Measurements from ENCODE around the gene CEP170B. TPM values are rescaled to one million over a fixed set of nuclear protein-coding genes. Genes with fewer than 3 reads are reported as not detected.
A peak's percentile ranks its signal among the peaks of the same experiment; 100 is the strongest.
"Not testable (repeated sequence)": the region's sequence is repeated elsewhere in the genome, so short reads cannot be mapped to it uniquely, and the experiment has no call there.

CEP170B gene
- total RNA-seq, 1 donor from 2014 or later = 15.3 TPM

GRCh38 chr14:104885031-104885972 is 20.2 kb downstream of the CEP170B start:
- no peak for DNase-seq (ENCODE audit: low spot score)

GRCh38 chr14:104885973-104886689 is 21.1 kb downstream of the CEP170B start:
- ATAC-seq (no peak), DNase-seq (ENCODE audit: low spot score) (no peak)
- intact Hi-C loops (cut with DNase I) = no loop called here

More at GRCh38 chr14:104885031-104885972, 20.2 kb downstream of the CEP170B start:
- intact Hi-C loops (cut with DNase I) = no loop called here
- ATAC-seq = no peak

- ATAC-seq = no peak
- intact Hi-C loops (cut with DNase I) = no loop called here
- peak; percentile 56 for DNase-seq (ENCODE audit: low spot score)
Measured at GRCh38 chr14:104886690-104887622, 21.9 kb downstream of the CEP170B start.

- ATAC-seq = no peak
- DNase-seq (ENCODE audit: low spot score) = peak; percentile 57
- intact Hi-C loops (cut with DNase I) = no loop called here
Measured at GRCh38 chr14:104887623-104888488, 22.8 kb downstream of the CEP170B start.

GRCh38 chr14:104888489-104889374 is 23.7 kb downstream of the CEP170B start:
- DNase-seq (ENCODE audit: low spot score) (peak; percentile 57), ATAC-seq (no peak)
- intact Hi-C loops (cut with DNase I) = no loop called here

GRCh38 chr14:104889375-104889757 is 24.3 kb downstream of the CEP170B start:
- ATAC-seq (no peak), DNase-seq (ENCODE audit: low spot score) (no peak)
- intact Hi-C loops (cut with DNase I) = no loop called here

DNA sequence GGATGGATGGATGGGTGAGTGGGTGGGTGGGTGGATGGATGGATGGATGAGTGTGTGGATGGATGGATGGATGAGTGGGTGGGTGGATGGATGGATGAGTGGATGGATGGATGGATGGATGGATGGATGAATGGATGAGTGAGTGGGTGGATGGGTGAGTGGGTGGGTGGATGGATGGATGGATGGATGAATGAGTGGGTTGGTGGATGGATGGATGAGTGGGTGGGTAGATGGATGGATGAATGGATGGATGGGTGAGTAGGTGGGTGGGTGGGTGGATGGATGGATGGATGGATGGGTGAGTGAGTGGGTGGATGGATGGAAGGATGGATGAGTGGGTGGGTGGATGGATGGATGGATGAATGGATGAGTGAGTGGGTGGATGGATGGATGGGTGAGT is 25.2 kb downstream of the CEP170B start:
- not testable (repeated sequence) for ATAC-seq; DNase-seq (ENCODE audit: low spot score)
- intact Hi-C loops (cut with DNase I) = loop anchor here (10.0 kb wide), 1 partner anchor 155 kb away; no protein-coding TSS in a partner anchor

DNA sequence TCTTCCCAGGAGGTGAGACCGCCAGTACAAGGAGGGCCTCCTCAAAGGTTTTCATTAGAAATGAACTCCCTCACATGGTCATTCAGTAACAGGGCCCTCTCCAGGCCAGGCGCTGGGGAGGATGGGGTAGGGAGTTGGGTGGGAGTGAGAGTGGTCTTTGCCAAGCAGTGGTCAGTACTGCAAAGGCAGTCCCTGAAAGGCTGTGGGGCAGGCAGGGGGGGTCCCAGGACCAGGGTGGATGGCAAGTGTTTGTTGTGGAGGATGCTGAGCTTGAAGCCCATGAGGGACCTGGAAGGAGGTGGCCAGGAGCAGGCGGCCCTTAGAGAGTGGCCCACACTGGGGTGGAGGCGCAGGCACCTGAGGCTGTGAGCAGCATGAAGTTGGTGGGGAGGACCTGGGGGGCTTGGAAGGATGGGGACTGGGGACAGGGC is 26.1 kb downstream of the CEP170B start:
- intact Hi-C loops (cut with DNase I) = loop anchor here (10.0 kb wide), 1 partner anchor 154 kb away; no protein-coding TSS in a partner anchor
- no peak for ATAC-seq
- no peak for DNase-seq (ENCODE audit: low spot score)

DNA sequence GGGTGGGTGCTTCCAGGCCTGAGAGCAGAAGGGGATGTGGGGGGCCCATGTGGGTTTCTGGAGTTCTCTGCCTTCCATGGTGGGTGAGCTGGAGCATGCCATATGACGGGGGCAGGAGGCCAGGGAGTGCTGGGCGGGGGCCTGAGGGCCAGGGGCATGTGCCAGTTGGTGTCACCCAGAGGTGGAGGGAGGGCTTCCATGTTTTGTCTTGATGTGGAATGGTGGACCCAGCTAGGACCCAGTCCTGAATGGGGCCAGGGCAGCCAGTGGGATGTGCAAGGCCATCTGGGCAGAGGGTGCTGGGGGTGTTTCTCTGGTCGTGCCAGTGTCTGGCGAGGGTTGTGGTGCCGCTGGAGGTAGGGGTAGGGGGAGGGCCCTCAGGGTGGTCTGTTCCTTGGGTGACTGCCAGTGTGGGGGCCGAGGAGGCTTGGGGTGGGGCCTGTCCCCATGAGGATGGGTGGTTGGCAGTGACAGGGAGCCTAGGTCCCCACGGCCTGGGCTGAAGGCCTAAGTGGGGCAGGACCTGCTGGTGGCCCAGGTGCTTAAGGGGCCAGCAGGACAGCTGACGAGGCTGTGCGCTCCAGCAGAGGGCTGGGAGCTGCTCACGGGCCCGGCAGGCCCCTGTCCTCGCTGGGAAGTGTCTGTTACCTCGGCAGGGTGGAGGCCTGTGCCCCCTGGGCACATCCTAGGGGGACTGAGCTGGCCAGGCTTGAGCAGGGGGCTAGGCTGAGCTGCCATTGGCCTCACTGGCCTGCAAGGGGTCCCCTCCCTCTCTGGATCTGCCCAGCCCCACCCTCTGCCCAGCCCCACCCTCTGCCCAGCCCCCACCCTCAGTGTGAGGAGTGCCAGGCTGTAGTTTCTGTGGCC is 26.8 kb downstream of the CEP170B start:
- intact Hi-C loops (cut with DNase I) = loop anchor here (10.0 kb wide), 1 partner anchor 153 kb away; no protein-coding TSS in a partner anchor
- no peak for ATAC-seq
- DNase-seq (ENCODE audit: low spot score) = no peak

GRCh38 chr14:104892531-104893434 is 27.7 kb downstream of the CEP170B start:
- intact Hi-C loops (cut with DNase I) = loop anchor here (10.0 kb wide), 1 partner anchor 152 kb away; no protein-coding TSS in a partner anchor
- DNase-seq (ENCODE audit: low spot score) = no peak

GRCh38 chr14:104893435-104894207 is 28.6 kb downstream of the CEP170B start:
- ATAC-seq (no peak), DNase-seq (ENCODE audit: low spot score) (peak; percentile 59)
- intact Hi-C loops (cut with DNase I) = loop anchor here (10.0 kb wide), 1 partner anchor 151 kb away; no protein-coding TSS in a partner anchor

More at GRCh38 chr14:104892531-104893434, 27.7 kb downstream of the CEP170B start:
- no peak for ATAC-seq

DNA sequence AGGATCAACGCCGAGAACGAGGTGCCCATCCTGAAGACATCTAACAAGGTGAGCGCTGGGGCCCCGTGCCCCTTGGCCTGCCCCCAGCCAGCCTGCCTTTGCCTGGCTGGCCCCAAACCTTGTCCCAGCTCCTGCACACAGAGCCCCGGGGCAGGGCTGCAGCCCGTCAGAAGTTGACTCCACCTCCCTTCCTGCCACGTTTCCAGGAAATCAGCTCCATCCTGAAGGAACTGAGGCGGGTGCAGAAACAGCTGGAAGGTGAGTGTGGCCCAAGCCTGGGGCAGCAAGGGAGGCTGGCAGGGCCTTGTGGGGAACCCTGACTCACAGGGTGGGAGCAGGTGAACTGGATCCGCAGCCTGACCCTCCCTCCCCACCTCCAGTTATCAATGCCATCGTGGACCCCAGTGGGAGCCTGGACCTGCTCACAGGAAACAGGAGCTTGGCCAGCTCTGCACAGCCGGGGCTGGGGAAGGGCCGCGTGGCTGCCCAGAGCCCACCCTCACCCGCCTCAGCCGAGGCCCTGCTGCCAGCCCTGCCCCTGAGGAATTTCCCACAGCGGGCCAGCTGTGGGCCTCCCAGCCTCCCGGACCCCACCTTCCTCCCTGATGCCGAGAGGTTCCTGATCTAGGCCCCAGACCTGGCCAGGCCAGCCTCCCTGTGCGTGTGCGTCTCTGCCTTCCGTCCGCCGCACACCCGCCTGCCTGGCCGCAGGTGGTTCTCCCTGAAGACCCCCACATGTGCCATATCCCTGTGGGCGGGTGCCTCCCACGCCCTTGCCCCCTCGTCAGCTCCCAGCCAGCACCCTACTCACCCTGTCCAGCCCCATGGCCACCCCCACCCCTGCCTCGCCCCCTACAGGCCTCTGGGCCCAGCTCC is 29.5 kb downstream of the CEP170B start:
- DNase-seq (ENCODE audit: low spot score) (no peak), ATAC-seq (no peak)
- intact Hi-C loops (cut with DNase I) = loop anchor here (10.0 kb wide), 1 partner anchor 150 kb away; no protein-coding TSS in a partner anchor

DNA sequence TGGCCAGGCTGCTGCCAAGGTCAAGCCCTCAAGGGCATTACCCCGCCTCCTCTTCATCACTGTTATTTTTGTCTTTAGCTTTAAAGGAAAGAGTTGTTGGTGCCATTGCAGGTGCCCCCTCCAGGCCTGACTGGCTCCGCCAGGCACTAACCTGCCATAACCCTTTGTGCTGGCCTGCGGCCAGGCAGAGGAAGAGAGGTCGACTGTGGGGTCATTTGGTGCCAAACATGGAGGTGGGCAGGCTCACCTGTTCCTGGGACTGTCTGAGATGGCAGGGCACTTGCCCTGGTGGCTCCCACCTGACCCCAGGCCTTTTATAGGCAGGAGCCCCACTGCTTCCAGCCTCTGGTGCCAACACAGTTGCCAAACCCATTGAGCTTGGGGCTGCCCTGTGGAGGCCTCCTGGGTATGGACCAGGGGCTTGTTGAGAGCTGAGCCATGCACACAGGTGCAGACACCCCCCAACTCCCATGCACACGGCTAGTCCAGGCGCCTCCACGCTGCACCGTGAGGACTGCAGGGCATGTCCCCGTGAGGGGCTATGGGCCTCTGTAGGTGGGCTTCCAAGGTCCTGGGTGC is 30.2 kb downstream of the CEP170B start:
- ATAC-seq = peak; percentile 4

More for the DNA sequence above, 30.2 kb downstream of the CEP170B start:
- no peak for DNase-seq (ENCODE audit: low spot score)
- intact Hi-C loops (cut with DNase I) = loop anchor here (10.0 kb wide), 1 partner anchor 150 kb away; no protein-coding TSS in a partner anchor
